GM18858 (cell line): ENCODE measurements around the gene MYO3A.

Experiments
- ATAC-seq: cut with Tn5 transposase; IDR thresholded peaks from one replicate; pipeline ENCODE4 v1.9.1; 2021; ENCODE audit not compliant: unreplicated experiment

Gene MYO3A

GRCh38 chr10:26259341-26259740, 325.3 kb downstream of the MYO3A start:
- no peak for ATAC-seq
